Stimulated activated CD8-positive, alpha-beta memory T cell treated with anti-CD3 and anti-CD28 coated beads, Interleukin-4, amount 100 ng/mL, for 48 hours (primary cell): ENCODE results near the gene STARD5.
A peak's percentile ranks its signal among the peaks of the same experiment; 100 is the strongest.
"Not testable (repeated sequence)": the region's sequence is repeated elsewhere in the genome, so short reads cannot be mapped to it uniquely, and the experiment has no call there.

Source experiments
- DNase-seq: peaks from one replicate; pipeline ENCODE4 v3.0.0-alpha.2; 2020

Gene STARD5

DNA sequence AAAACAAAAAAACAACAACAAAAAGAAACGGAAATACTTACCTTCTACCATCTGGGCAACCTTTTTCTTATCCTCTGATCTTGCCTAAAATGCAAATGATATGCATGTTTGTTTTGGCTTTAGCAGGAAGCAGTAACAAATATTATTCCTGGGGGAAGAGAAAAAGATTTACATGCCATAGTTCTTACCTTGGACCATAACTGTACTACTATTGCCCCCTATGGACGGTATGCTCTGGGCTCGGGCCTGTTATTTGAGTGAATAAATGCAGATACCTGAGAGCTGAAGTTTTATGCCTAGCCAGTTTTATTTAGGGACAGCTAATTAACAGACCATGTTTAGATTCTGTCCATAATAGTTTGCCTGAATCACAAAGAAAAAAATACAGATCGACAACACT lies 12.6 kb upstream of the STARD5 start:
- DNase-seq, result no peak

DNA sequence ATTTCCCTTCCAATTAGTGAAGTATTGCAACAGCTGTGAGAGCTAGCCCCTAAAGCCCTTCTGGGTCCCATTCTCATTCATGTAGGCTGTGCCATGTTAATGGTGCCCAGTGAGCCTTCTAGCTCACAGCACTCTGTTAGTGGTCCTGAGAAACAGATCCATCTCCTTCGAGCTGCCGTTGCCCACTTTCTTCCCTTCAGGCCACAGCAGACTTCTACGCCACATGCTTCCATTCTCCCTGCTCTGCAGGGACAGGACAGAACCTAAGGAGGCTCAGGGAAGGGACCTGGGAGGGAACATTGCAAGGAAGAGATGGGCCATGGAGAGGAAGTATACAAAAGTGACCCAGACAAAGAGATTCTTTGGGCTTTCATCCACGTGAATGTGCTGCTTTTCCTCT lies 11.7 kb upstream of the STARD5 start:
- DNase-seq, result no peak

DNA sequence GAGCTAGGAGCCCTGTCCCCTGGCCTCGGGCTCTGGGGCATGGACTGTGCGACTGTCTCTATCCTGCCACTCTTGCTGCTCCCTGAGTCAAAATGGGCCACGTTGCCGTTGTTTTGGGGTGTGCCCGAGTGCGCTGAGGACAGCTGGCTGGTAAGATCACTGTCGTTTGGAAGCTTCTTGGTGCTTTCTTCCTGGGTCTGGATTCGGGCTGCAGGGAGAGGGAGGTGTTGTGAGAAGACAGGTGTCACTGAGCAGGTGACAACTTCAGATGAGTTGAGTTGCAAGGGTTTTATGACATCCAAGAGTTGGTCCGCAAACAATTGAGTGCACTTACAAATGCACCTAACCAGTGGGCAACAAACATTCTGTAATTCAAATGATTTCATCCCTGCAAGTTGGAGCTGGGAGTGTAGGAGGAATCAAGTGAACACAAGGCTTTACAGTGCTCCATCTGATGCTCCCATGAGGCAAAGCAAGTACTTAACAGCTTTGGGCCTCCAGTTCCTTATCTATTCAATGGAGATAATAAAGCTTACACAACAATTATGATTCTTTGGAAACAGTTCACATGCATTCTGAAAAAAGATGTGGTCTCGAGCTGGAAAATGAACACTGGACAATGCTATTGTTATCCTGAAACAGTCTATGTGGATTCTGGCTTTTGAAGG lies 11.0 kb upstream of the STARD5 start:
- DNase-seq, result no peak

DNA sequence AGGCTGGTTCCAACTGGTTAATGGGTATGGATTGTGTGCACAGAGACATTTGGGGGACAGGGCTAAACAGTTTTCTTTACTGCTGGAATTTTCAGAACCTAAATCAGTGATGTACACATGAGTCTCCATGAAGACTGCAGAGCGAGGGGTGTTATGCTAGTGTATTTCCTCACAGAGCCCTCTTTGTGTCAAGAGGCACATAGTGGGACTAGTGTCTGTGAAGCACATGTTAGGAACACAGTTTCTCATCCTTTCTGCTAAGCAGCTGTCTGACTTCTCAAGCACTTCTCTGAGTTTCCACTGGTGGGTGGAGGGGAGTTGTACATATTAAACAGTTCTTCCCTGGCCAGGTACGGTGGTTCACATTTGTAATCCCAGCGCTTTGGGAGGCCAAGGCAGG lies 9.4 kb upstream of the STARD5 start:
- DNase-seq, result no peak

DNA sequence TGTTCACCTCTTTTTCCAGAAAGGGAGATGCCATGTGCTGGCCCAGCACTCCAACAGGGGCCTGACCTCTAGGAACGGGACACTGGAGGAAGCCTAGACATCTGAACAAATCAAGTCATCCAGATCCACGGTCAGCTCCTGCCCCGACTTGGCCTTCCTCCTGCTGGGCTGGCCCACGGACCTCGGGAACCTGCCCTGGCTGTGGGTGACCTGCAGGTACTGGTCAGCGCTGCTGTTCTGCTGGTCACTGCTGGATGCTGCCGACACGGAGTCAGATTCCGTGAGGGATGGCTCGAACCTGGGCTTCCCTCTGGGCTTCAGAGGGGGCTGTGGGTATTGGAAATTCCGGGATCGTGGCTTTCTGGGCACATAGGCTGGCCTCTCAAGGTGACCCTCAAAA lies 8.4 kb upstream of the STARD5 start:
- no peak for DNase-seq

DNA sequence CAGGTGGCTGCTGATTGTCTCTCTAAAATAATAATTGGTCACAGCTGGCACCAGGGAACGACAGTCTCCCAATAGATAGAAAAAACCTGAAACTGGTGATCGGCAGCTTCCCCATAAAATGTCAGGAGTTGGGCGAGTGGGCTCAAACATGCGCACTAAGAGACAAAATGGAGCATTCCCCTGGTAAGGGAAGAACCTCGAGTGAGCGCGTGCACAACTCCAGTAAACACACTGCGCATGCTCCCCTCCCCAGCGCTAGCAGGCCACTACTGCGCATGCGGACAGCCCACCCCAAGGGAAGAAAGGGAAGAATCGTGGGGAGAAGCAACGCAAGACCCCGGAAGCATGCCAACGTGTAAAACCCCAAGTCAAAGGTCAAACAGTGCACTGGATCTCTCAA lies 7.7 kb upstream of the STARD5 start:
- no peak for DNase-seq

DNA sequence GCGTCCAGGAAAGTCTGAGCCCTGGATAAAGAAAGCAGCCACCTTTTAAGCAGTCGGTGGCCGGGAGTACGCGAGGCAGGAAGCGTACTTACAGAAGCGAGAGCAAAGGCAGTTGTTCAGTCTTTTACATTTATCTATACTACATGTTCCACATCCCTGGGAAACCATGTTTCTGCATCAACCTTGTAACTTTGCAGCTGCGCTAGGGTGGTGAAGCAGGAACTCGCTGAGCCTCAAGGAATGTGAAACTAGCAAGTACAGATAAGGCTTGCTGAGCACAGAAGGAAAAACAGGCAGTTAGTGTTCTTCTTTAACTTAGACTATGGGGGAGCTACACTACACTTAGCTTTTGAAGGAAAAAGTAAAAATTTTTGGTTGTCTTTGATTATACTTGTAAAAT lies 7.2 kb upstream of the STARD5 start:
- DNase-seq, result not testable (repeated sequence)

DNA sequence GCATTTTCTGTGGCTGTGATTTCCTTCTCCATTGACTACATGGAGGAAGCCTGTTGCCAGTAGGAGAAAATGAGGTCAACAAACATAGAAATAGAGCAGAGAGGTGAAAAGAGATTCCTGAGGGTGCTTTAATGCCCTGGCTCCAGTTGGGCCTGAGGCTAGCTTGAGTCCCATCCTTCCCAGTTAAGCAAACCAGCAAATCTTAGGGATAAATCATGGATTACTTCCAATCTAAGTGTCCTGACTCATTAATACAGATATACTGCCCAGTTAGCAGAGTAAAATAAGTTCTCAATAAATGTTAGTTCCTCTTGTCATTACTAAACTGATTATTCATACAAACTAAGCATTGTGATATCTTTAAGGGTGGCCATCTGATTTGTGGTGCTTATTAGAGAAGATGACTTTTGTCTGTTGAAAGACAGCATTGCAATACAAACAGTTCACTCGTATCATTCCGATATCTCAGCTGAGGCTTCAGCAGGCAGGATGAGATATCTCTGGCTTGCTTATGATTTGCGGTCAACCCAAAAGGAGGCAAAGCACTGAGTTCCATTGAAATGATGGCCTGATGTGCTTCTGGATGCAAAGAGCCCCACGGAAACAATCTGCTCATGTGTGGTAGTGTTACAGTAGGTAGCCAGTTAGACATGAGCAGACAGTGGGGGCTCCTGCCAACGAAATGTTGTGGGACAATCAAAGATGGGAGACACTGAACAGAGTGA lies 6.6 kb upstream of the STARD5 start:
- DNase-seq, result no peak

DNA sequence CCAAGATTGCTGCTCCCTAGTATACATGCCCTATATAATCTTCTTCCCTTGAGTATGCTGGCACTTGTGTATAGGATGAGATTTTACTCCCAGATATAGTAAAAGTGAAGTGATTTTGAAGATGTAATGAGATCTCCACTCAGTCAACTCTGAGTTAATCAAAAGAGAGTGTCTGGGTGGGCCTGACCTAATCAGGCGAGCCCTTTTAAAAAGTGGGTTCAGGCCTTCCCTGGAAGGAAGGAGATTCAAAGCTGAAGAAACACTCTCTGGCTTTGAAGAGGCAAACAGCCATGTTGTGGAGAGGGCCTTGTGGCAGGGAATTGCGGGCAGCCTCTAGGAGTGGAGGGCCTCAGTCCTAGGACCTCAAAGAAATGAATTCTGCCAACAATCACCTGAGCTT lies 5.5 kb upstream of the STARD5 start:
- no peak for DNase-seq

DNA sequence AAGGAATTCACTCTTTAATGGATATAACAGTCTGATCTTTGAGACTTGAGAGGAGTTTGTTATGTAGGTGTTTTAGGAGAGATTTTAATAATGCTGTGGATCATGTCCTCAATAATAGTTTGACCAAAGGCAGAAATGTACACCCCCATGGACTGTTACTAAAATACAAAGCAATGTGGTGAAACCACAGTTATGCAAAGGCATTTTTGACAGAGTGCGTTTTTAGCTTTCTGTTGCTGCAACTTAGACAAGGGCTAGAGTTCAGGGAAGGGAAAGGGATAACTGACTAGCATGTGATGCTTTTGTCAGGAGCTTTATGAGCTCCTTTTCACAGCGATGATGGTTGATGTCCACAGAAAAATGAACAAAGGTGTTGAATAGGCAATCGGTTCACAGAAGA lies 3.6 kb upstream of the STARD5 start:
- no peak for DNase-seq

DNA sequence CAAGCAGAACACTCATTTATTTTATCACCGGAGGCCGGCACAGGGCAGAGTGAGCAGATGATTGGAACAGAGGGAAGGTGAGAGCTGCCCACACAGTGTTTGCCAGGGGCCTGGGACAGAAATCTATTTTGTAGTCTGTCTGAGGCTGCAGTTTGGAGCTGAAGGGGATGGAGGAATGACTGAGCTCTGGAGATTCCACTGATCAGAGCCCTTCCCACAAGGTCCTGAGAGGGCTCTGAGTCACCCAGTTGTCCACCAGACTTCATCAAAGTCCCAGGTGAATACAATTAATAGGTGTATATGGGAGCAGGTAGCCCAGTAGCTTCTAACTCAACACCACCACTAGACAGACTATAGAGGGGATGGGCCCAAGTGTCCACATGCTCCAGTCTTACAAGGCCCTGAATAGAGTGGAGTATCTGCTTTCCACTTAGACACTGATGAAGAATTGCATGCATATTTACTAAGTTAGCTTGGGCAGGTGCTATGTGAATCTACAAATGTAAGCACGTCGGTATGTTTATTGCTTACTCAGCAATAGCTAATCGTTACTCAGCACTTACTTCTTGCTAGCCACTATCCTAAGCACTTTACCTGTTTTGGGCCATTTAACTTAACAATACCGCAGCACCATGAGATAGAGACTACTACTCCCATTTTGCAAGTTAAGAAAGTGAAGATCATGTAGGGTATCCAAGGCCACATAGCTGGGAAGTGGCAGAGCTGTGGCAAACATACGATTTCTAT lies 2.7 kb upstream of the STARD5 start:
- DNase-seq, result no peak

DNA sequence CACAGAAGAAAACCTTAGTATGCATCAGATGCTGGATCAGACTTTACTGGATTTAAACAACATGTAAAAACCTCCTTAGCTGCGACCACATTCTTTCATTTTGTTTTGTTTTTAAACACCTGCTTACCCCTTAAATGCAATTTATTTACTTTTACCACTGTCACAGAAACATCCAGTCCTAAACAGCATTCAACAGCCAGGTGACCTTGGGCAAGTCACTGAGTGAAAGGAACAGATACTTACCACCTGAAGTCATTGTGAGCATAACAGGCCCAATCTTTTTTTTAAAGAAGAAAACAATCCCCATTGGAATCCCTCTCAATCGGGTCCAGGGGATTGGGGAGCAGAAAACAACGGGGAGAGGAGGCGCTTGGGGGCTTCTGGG lies 390 bp downstream of the STARD5 start:
- no peak for DNase-seq

DNA sequence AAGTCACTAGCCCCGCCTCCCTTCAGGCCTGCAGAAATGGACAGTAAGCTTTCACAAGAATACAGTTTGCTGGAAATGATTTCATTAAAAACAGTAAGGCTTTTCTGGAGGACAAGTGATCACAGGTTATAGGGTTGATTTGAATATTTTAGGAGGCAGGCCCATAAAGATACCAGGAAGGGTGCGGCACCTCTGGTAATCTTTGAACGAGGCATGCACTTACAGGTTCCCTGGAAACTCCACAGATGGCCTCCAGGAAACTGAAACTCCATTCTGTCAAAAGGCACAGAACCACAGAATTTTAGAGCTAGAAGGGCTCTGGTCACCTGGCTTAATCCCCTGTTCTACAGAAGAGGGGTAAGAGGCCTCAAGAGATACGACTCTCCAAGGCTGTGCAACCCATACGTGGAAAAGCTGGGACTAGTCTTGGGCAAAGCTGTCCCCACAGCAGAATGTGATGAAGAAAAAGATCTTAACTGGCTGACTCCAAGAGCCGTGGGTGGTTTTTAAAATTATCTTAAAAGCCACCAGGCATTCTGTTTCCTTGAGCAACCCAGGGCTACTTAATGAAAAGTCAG lies 1.2 kb downstream of the STARD5 start:
- no peak for DNase-seq

DNA sequence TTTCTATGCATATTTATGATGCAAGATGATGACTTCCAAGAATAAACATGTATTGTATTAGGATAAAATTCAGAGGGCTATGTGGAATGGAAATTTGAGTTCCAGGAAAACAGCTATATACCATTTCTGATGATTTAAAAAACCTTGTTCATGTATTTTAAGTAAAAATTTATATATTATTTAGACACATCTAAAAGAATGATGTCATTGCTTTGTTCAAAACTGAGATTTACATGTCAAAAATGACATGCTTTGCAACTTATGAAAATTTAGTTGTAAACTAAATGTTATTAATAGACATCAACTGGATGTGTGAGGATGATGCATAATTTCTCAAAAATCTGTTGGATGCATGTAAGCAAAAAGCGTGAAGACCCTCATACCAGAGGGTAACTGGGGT lies 2.3 kb downstream of the STARD5 start:
- DNase-seq, result no peak

DNA sequence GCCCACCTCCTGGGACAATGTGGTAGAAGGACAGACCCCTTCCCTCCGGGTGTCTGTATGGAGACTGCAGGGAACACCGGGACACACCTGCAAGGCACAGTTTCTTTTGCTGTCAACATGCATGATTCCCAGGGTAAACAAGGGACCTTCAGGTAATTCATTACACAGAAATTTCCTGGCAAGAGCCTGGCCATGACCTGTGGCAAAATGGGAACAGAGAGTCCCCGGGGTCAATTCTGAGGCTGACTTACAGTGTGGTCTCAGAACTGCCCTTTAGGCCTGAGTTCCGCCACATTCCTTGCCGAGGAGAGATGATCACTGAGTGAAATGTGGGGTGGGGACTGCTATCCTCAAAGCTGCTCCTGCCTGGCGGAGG lies 6.3 kb downstream of the STARD5 start:
- no peak for DNase-seq

DNA sequence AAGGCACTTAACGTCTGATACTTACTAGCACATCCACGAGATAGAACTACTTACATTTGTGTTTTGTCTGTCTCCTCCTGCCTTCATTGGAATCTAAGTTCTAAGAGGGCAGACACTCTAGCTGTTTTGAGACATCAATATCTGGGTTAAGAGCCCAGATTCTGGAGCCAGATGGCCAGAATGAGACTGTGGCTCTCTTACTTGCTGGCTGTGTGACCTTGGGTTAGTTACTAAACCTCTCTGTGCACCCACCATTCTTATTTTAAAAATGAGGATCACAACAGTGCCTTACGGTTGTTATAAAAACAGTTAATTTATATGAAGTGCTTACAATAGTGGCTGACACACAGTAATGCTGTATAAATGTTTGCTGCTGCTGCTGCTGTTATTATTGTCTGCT lies 7.7 kb downstream of the STARD5 start:
- DNase-seq, result no peak

DNA sequence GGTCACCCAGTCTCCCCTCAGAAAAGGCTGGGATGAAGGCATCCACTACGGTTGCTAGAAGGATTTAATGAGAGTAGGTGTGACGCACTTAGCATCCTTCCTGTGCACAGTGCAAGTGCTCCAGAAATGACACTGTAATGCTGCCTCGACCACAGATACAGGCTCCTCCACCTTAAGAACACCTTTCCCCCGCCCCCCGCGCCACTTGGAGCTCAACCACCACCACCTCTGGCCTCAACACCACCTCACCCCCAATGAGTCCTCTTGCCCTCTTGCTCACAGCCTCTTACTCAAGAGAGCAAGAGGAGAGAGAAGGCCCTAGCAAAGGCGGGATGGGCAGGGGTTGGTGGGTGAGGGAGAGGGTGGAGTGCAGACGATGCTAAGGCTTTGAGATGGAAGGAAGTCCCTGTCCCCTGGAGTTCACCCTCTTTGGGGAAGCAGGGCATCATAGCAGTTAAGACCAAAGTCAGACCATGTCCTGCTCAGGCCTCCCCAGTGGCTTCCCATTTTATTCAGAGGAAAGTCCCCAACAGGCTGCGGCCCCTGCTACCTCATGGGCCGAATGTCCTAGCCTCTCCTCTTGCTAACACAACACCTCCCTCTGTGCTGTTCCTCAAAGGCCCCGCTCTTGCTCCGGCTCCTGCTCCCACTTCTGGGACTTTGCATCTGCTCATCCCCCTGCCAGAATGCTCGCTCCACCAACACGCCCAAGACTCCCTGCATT lies 8.3 kb downstream of the STARD5 start:
- peak; percentile 57 for DNase-seq

DNA sequence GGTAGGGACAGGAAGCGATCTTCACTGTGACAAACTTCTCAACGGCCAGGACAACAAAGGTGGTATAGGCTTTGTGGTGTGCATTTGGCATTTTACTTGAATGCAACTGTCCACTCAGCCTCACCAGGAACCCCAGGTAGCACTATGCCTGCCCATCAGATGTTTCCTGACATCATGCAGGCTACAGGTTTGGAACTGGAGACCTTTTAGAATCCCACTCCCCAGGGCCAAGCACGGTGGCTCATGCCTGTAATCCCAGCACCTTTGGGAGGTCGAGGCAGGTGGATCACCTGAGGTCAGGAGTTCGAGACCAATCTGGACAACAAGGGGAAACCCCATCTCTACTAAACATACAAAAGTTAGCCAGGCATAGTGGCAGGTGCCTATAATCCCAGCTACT lies 9.6 kb downstream of the STARD5 start:
- no peak for DNase-seq

DNA sequence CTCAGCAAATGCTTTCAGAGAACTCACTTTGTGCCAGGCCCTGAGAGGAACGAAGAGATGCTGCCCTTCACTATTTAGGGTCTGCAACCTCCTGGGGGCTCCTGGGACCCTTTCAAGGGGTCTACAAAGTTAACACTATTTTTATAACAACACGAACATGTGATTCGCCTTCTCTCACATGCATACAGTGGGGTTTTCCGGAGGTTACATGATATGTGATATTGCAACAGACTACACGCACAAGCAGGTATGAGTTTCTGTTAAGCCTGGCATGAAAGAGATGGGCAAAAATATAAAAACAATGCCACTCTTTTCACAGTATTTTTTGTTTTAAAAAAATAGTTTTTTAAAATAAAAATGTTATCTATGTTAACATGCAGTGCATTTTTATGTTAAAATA lies 10.3 kb downstream of the STARD5 start:
- DNase-seq, result no peak

DNA sequence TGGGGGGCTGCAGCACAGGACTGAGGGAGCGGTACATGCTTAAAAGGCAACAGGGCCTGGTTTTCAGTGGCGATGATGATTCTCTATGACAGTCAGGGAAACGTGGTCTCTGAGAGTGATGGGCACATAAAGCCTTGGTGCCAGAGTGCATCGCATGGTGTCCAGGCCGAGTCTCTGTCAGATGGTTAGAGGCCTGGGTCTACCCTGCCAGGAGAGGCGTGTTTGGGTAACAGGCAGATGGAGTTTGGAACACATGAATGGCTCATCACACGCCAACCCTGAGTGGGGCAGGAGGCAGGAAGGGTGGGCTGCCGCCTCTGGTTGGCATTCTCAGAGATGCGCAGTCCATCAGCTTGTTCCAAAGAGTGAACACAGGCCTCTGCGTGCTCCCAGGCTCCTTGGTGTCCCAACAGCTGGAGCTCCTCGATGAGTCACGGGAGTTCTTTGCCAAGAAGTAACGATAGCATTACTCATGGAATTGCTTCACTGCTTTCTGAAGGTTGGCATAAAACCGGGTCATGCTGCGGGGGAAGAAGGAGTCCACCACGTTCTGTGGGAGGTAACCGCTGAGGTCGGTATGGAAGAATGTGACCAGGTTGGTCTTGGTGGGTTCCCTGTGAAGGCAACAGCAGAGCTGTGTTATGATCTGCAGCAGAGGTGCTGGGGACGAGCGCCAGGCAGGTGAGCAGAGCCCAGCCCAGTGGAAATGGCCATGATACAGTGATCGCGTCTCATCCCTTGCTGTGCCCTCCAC lies 11.0 kb downstream of the STARD5 start:
- DNase-seq, result no peak

DNA sequence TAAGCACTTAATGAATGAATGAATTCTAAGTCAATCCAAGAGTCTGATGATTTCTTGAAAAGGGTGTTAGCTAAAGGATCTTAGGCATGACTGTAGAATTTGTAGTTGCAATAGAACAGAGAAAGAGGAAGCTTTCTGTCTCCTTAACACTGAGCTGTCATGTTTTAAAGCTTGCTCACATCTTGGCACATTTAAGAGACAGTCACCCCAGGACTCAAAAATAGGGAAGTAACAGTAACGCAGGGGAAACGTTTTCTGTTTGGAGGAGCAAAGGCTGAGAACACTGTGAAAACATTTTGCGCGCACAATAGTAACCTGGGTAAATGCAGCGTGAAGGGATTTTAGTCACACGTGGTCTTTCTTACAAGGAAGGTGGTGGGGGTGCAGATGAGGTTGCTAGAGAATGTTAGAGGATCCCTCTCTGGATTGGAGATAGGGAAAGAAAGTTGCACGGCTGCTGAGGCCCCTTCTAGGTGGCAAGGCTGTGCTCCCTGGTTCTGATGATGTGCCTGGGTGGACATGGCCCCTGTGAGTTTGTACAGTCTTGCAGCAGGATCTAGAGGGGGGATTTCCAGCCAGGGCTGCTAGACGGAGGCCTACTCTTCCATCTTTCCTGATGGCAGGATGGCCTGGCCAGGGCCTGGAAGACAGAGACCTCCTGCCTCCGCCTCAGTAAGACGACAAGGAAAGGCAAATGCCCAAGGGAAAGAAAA lies 12.0 kb downstream of the STARD5 start:
- no peak for DNase-seq

DNA sequence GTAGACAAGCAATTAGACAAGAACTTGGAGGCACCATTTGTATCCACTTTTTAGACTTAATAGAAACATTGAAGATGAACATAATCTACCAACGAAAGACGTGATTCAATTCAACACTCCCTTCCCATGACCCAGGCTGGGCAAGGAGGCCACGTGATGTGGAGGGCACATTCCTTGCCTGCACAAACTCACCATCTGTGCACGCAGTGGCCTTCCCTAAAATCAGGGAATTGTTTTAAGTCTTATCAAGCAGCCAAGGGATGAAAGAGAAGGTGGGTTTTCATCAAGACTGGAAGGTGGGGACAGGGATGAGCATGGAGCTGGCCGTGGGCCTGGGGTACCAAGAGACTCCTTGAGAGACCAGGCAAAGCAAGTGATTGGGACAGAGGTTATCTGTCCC lies 13.5 kb downstream of the STARD5 start:
- no peak for DNase-seq
